Measurements from ENCODE around the gene WDFY2. TPM values are rescaled to one million over a fixed set of nuclear protein-coding genes. Genes with fewer than 3 reads are reported as not detected.

The WDFY2 gene
- total and polyA plus RNA-seq, 2 of the 8 experiments (the other 6 are each of a cell fraction or from before 2014, with no cell fraction given): 13.9 to 29.0 TPM

DNA sequence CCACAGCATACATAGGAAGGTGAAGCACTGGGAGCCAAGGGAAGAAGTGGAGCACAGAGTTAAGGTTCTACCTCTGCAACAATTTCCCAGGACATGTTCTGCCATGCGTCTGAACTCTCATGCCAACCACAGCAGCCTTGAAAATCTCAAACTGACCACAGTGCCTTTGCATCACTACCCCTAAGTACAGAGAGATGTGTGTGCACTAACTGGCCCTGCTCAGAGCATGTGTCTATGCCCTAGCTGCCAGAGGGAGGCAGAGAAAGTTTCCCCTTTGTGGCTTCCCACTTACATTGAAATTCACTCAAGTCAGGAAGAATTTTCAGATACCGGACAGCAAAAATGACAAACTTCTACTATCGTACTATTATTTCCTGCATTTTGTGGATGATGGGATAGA is 26.8 kb upstream of the WDFY2 start:
- H3K23ac ChIP-seq (ENCODE audit: insufficient read length): no peak overlapping the region
- no peak overlapping the region for H4K5ac ChIP-seq (ENCODE audit: insufficient read length, low read depth, low read length)
- H2BK5ac ChIP-seq (ENCODE audit: low read depth, low read length): no peak overlapping the region
- no peaks in the 10 kb centered on the region for H3K36me3 ChIP-seq (ENCODE audit: control insufficient read depth in 2 of 4, insufficient read depth in 4 of 4, low read length in 3 of 4)
- no peaks in the 10 kb centered on the region; a peak in 1 of 4 replicates for H3K9me3 ChIP-seq (ENCODE audit: insufficient read depth in 2 of 2, low read depth in 1 of 2, low read length in 1 of 2)
- no peak overlapping the region for H3K9ac ChIP-seq (replicated peaks in 1 of 4; ENCODE audit: extremely low read depth in 1 of 4, low read depth in 3 of 4, low read length in 3 of 4)
- H2BK120ac ChIP-seq (replicated peaks; ENCODE audit: low read depth, low read length): no peak overlapping the region
- no peak overlapping the region for H3K14ac ChIP-seq (ENCODE audit: insufficient read length)
- H3K18ac ChIP-seq (ENCODE audit: extremely low read depth, low read length): no peak overlapping the region
- POLR2A ChIA-PET (ENCODE audit: partially characterized antibody): interaction anchor here (1.2 kb wide), 1 partner anchor 104 kb away, joined by 3 read pairs; the partner anchor contains the start of gene INTS6
- H3K23me2 ChIP-seq (ENCODE audit: low read depth, low read length): no peaks in the 10 kb centered on the region
- H2AK5ac ChIP-seq (ENCODE audit: low read depth, low read length): no peak overlapping the region
- peak overlapping the region; percentile 16; the same call in 1 of the 2 replicates for H2BK15ac ChIP-seq (ENCODE audit: low read length)
- no peaks in the 10 kb centered on the region for H3K79me1 ChIP-seq (ENCODE audit: low read depth, low read length)
- no peak overlapping the region for H4K91ac ChIP-seq (replicated peaks; ENCODE audit: insufficient read length, low read length)
- no peak overlapping the region for H4K8ac ChIP-seq (ENCODE audit: extremely low read depth, insufficient read depth, low read length)
- H3K4me2 ChIP-seq (ENCODE audit: insufficient read depth in 1 of 2, low read depth in 2 of 2, low read length in 2 of 2): no peak overlapping the region
- no peaks in the 10 kb centered on the region for H4K20me1 ChIP-seq (replicated peaks in 1 of 2; ENCODE audit: control insufficient read depth in 1 of 2, insufficient read depth in 2 of 2, low read length in 2 of 2)
- CTCF ChIA-PET (ENCODE audit: partially characterized antibody): no interaction called here
- 0 out of 2 replicates have a peak overlapping the region, but pooled peaks have one; percentile 19 for H2BK20ac ChIP-seq (ENCODE audit: low read length)
- H3K79me2 ChIP-seq (ENCODE audit: control insufficient read depth in 1 of 2, insufficient read depth in 2 of 2, low read length in 2 of 2): no peaks in the 10 kb centered on the region
- no peak overlapping the region for H2BK12ac ChIP-seq (ENCODE audit: low read depth, low read length)
- peaks cover 0 to 4% (median 2%) of the 10 kb centered on the region in 4 experiments; a peak in 2 of 7 replicates for H3K4me1 ChIP-seq (replicated peaks in 1 of 4; ENCODE audit: control insufficient read depth in 3 of 4, insufficient read depth in 4 of 4, low read length in 3 of 4)
- DNase-seq (ENCODE audit: low read depth in 1 of 2, low spot score in 2 of 2): no peak
- no peak for TF ChIP-seq CHD2 (IDR thresholded peaks at IDR 0.05; ENCODE audit: low read length)
- TF ChIP-seq RXRA (IDR thresholded peaks at IDR 0.05; ENCODE audit: insufficient read depth, low read depth, low read length): no peak
- TF ChIP-seq YY1 (IDR thresholded peaks at IDR 0.05; ENCODE audit: low read depth, low read length): no peak
- no peak for TF ChIP-seq CTBP2 (IDR thresholded peaks at IDR 0.05; ENCODE audit: borderline replicate concordance, insufficient read depth, insufficient read length, low read length)
- TF ChIP-seq POLR2A (IDR thresholded peaks at IDR 0.05; ENCODE audit: control extremely low read depth in 1 of 2, low read depth in 2 of 2, low read length in 2 of 2): no peak
- no peak for TF ChIP-seq RAD21 (IDR thresholded peaks at IDR 0.05 in 1 of 2, conservative IDR thresholded peaks at IDR 0.05 in 1 of 2; ENCODE audit: low read depth in 2 of 2, low read length in 2 of 2)
- H2AFZ ChIP-seq (ENCODE audit: low read length): no peak overlapping the region; the same call in 1 of the 2 replicates
- H3K4ac ChIP-seq (replicated peaks; ENCODE audit: insufficient read length, low read depth, low read length): no peak overlapping the region
- no peak overlapping the region for H3K56ac ChIP-seq (replicated peaks; ENCODE audit: insufficient read length, low read depth, low read length)
- 94% methylated on average over 3 of the region's 3 CpGs; no CpG with 5 or more reads in 1 of the 2 experiments for WGBS, 2 experiments (ENCODE audit: extremely low coverage in 1 of 2, insufficient coverage in 1 of 2, insufficient read length in 1 of 2, insufficient replicate concordance in 2 of 2, low coverage in 1 of 2, low lambda C conversion rate in 2 of 2, missing lambda C conversion rate in 1 of 2)
- no peak overlapping the region for H3K4me3 ChIP-seq (ENCODE audit: extremely low read depth in 1 of 4, insufficient read depth in 2 of 4, low read depth in 3 of 4, low read length in 4 of 4)
- no peak overlapping the region for H3K27ac ChIP-seq (ENCODE audit: low read depth, low read length)
- H3K27me3 ChIP-seq (replicated peaks in 1 of 4; ENCODE audit: control insufficient read depth in 3 of 4, extremely low read depth in 1 of 4, insufficient read depth in 3 of 4, low read length in 3 of 4): no peaks in the 10 kb centered on the region
- FAIRE-seq: no peak

Data from H1 (cell line).